Smooth muscle cell (in vitro differentiated cells): ENCODE data around the gene PLXNA2. TPM values are rescaled to one million over a fixed set of nuclear protein-coding genes. Genes with fewer than 3 reads are reported as not detected.

Experiments used
- DNase-seq: peaks from one replicate; lab custom pipeline; 2025; ENCODE audit not compliant: unreplicated experiment; lab: John Stamatoyannopoulos, UW
- H2AFZ ChIP-seq: fragments of 200-600 bp; sonication (generic); 2 replicates; pipeline ENCODE4 v1.6.0; 2016; ENCODE audit warnings: antibody characterized with exemption, low read depth, mild to moderate bottlenecking
- H3F3A ChIP-seq: fragments of 200-600 bp; sonication (generic); 2 replicates; pipeline ENCODE4 v1.6.0; 2017; ENCODE audit warnings: antibody characterized with exemption, low read depth
- H3K27ac ChIP-seq: fragments of 200-600 bp; sonication (generic); 2 replicates; pipeline ENCODE4 v1.5.1; 2016; ENCODE audit warnings: low read depth, mild to moderate bottlenecking
- H3K27me3 ChIP-seq: fragments of 200-600 bp; sonication (generic); 2 replicates; pipeline ENCODE4 v1.6.1; 2016; ENCODE audit warnings: low read depth, mild to moderate bottlenecking
- H3K36me3 ChIP-seq: fragments of 200-600 bp; sonication (generic); 2 replicates; pipeline ENCODE4 v1.5.1; 2016; ENCODE audit warnings: low read depth
- H3K4me1 ChIP-seq: fragments of 200-600 bp; sonication (generic); 2 replicates; pipeline ENCODE4 v1.5.1; 2016; ENCODE audit warnings: low read depth
- H3K4me2 ChIP-seq: fragments of 200-600 bp; sonication (generic); 2 replicates; pipeline ENCODE4 v1.6.0; 2016; ENCODE audit warnings: mild to moderate bottlenecking
- H3K4me3 ChIP-seq: fragments of 200-600 bp; sonication (generic); 2 replicates; pipeline ENCODE4 v1.5.1; 2016; ENCODE audit warnings: mild to moderate bottlenecking
- H3K79me2 ChIP-seq: fragments of 200-600 bp; sonication (generic); 2 replicates; pipeline ENCODE4 v1.6.0; 2016; ENCODE audit warnings: low read depth, mild to moderate bottlenecking
- H3K9ac ChIP-seq: fragments of 200-600 bp; sonication (generic); 2 replicates; pipeline ENCODE4 v1.6.0; 2016; ENCODE audit warnings: low read depth
- H3K9me3 ChIP-seq: fragments of 200-600 bp; sonication (generic); replicated peaks from 2 replicates; pipeline ENCODE4 v1.5.1; 2016; ENCODE audit warnings: low read depth
- H4K20me1 ChIP-seq: fragments of 200-600 bp; sonication (generic); 2 replicates; pipeline ENCODE4 v1.6.0; 2016; ENCODE audit warnings: low read depth
- CTCF ChIP-seq: fragments of 200-600 bp; sonication (generic); IDR thresholded peaks from 2 replicates; pipeline ENCODE4 v1.5.1; 2017; ENCODE audit warnings: borderline replicate concordance, mild to moderate bottlenecking, antibody characterized with exemption; ENCODE audit not compliant: insufficient read depth, poor library complexity, severe bottlenecking
- WGBS: methylation state at CpG from one replicate; pipeline ENCODE4 v1.1.7; 2016; ENCODE audit warnings: low lambda C conversion rate; 5-methylcytosine and 5-hydroxymethylcytosine counted together
- polyA plus RNA-seq: library from polyadenylated mRNA; unstranded; fragments of >200 nt; fragmentation: Nextera tagmentation; extraction: Ambion mirVana; gene quantifications from 2 replicates; pipeline ENCODE4 v1.2.1, GENCODE V29; 2016
- total RNA-seq: library from RNA; depleted of rRNA; stranded (reverse); fragments of >200 nt; gene quantifications from 2 replicates; pipeline ENCODE4 v1.2.3, GENCODE V29; 2014

The PLXNA2 gene
- total and polyA plus RNA-seq, 2 experiments from 2014 or later, result 8.2 to 8.7 TPM

- Histone ChIP-seq H3K9me3 (no peaks in the 10 kb centered on the region), H3K4me2 (no peak overlapping the region), H3K27me3 (no peaks in the 10 kb centered on the region), H3K4me3 (no peak overlapping the region), H3K9ac (no peak overlapping the region), H3K36me3 (no peaks in the 10 kb centered on the region), H3K4me1 (peaks cover 15% of the 10 kb centered on the region), H3F3A (no peaks in the 10 kb centered on the region), H3K27ac (no peak overlapping the region), H3K79me2 (no peaks in the 10 kb centered on the region), H2AFZ (no peak overlapping the region), H4K20me1 (peaks cover 12% of the 10 kb centered on the region)
- 93% methylated on average over 5 of the region's 5 CpGs for WGBS
- no peak for TF ChIP-seq CTCF
- no peak for DNase-seq
These were observed 70.0 kb downstream of the PLXNA2 start for GRCh38 chr1:208174200-208174599.

GRCh38 chr1:208173749-208174148 lies 70.4 kb downstream of the PLXNA2 start:
- H3K36me3 ChIP-seq, result no peaks in the 10 kb centered on the region
- no peak overlapping the region for H3K4me3 ChIP-seq
- H3K27me3 ChIP-seq, result no peaks in the 10 kb centered on the region
- 95% methylated on average over 6 of the region's 6 CpGs for WGBS
- peaks cover 15% of the 10 kb centered on the region for H3K4me1 ChIP-seq
- no peak overlapping the region for H3K9ac ChIP-seq
- H3K27ac ChIP-seq, result no peak overlapping the region
- H4K20me1 ChIP-seq, result peaks cover 14% of the 10 kb centered on the region
- no peaks in the 10 kb centered on the region for H3F3A ChIP-seq
- no peaks in the 10 kb centered on the region for H3K9me3 ChIP-seq
- H2AFZ ChIP-seq, result no peak overlapping the region
- H3K4me2 ChIP-seq, result no peak overlapping the region
- no peak for DNase-seq
- no peaks in the 10 kb centered on the region for H3K79me2 ChIP-seq
- no peak for TF ChIP-seq CTCF

- TF ChIP-seq CTCF, result no peak
- Histone ChIP-seq H3K4me3 (no peak overlapping the region), H4K20me1 (peaks cover 22% of the 10 kb centered on the region), H3F3A (no peaks in the 10 kb centered on the region), H3K9me3 (no peaks in the 10 kb centered on the region), H3K4me2 (no peak overlapping the region), H3K4me1 (peaks cover 10% of the 10 kb centered on the region), H3K9ac (no peak overlapping the region), H3K27me3 (no peaks in the 10 kb centered on the region), H2AFZ (no peak overlapping the region), H3K36me3 (no peaks in the 10 kb centered on the region), H3K27ac (no peak overlapping the region), H3K79me2 (no peaks in the 10 kb centered on the region)
- no peak for DNase-seq
- WGBS, result 78% methylated on average over 6 of the region's 6 CpGs
These were observed 71.6 kb downstream of the PLXNA2 start for GRCh38 chr1:208172423-208173145.
